Measurements from ENCODE around the gene OXSR1. TPM values are rescaled to one million over a fixed set of nuclear protein-coding genes. Genes with fewer than 3 reads are reported as not detected.

The OXSR1 gene
- total RNA-seq, 2 donors from 2014 or later: 16.1 to 23.7 TPM

GRCh38 chr3:38128303-38128655 lies 37.1 kb upstream of the OXSR1 start:
- DNase-seq: no peak
- intact Hi-C loops (cut with DNase I): no loop called here
- peaks cover 19 to 46% of the 10 kb centered on the region in 2 donors for H3K36me3 ChIP-seq (replicated peaks in 1 of 2; ENCODE audit: insufficient read depth in 1 of 2, low read depth in 2 of 2)

DNA sequence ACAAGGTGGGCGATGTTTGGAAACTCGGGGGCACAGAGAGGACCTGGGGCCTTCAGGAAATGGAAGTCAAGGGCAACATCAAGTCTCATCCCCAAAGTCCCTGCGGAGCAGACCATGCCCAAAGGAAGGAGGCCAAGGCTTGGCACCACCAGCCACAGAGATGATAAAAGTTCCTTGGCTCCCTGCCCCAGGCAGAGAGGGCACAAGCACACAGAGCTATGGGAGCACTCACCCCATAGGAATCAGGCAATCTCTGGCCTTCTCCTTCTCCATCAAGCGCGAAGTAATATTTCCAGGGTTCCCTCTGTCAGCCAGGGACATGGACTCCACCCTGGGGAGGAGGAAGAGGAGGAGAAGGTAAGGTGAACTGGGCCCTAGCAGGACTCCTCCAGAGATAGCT lies 36.3 kb upstream of the OXSR1 start:
- TF ChIP-seq CTCF (IDR thresholded peaks at IDR 0.05): no peak
- TF ChIP-seq POLR2A (IDR thresholded peaks at IDR 0.05): no peak
- H3K4me3 ChIP-seq: no peak overlapping the region
- no peak for ATAC-seq
- peak in 1 of 4 donors; percentile 11 for DNase-seq
- peaks cover 19 to 45% of the 10 kb centered on the region in 2 donors for H3K36me3 ChIP-seq (replicated peaks in 1 of 2; ENCODE audit: insufficient read depth in 1 of 2, low read depth in 2 of 2)
- WGBS, 2 donors: 78 to 97% methylated on average over 5 of the region's 5 CpGs
- peaks cover 43% of the 10 kb centered on the region for H3K4me1 ChIP-seq
- no peaks in the 10 kb centered on the region for H3K9me3 ChIP-seq
- H3K27ac ChIP-seq: no peak overlapping the region
- intact Hi-C loops (cut with DNase I): no loop called here
- H3K27me3 ChIP-seq: no peaks in the 10 kb centered on the region

More at GRCh38 chr3:38128303-38128655, 37.1 kb upstream of the OXSR1 start:
- Histone ChIP-seq H3K27me3 (no peaks in the 10 kb centered on the region), H3K4me3 (no peak overlapping the region), H3K27ac (no peak overlapping the region), H3K9me3 (no peaks in the 10 kb centered on the region), H3K4me1 (peaks cover 36% of the 10 kb centered on the region)
- no peak for ATAC-seq
- TF ChIP-seq CTCF (IDR thresholded peaks at IDR 0.05): no peak
- no peak for TF ChIP-seq POLR2A (IDR thresholded peaks at IDR 0.05)
- WGBS, 2 donors: 100% methylated on average over 1 of the region's 1 CpG

GRCh38 chr3:38130631-38131065 lies 34.7 kb upstream of the OXSR1 start:
- no peak overlapping the region for H3K27ac ChIP-seq
- no peaks in the 10 kb centered on the region for H3K27me3 ChIP-seq
- no peaks in the 10 kb centered on the region for H3K9me3 ChIP-seq
- H3K36me3 ChIP-seq (replicated peaks in 1 of 2; ENCODE audit: insufficient read depth in 1 of 2, low read depth in 2 of 2): peaks cover 18 to 37% of the 10 kb centered on the region in 2 donors
- 68 to 69% methylated on average over 3 of the region's 3 CpGs for WGBS, 2 donors
- TF ChIP-seq CTCF (IDR thresholded peaks at IDR 0.05) (no peak), POLR2A (IDR thresholded peaks at IDR 0.05) (no peak)
- H3K4me1 ChIP-seq: peaks cover 59% of the 10 kb centered on the region
- H3K4me3 ChIP-seq: no peak overlapping the region
- no peak for ATAC-seq
- no peak for DNase-seq
- intact Hi-C loops (cut with DNase I): no loop called here

- DNase-seq (peak in 2 of 4 donors; percentile 14 to 43), ATAC-seq (no peak)
- H3K9me3 ChIP-seq: no peaks in the 10 kb centered on the region
- TF ChIP-seq POLR2A (IDR thresholded peaks at IDR 0.05): no peak
- TF ChIP-seq CTCF (IDR thresholded peaks at IDR 0.05): peak in 2 of 7 experiments; percentile 8 to 20
- WGBS, 2 donors: 79% methylated on average over 4 to 6 of the region's 6 CpGs
- intact Hi-C loops (cut with DNase I): no loop called here
- H3K27ac ChIP-seq: peak overlapping the region in 3 of 4 donors; percentile 85 to 92 (median 87)
- H3K4me3 ChIP-seq: no peak overlapping the region
- peaks cover 14 to 26% of the 10 kb centered on the region in 2 donors for H3K36me3 ChIP-seq (replicated peaks in 1 of 2; ENCODE audit: insufficient read depth in 1 of 2, low read depth in 2 of 2)
- peaks cover 63% of the 10 kb centered on the region for H3K4me1 ChIP-seq
- H3K27me3 ChIP-seq: no peaks in the 10 kb centered on the region
Observed at GRCh38 chr3:38131621-38132369, 33.5 kb upstream of the OXSR1 start.

DNA sequence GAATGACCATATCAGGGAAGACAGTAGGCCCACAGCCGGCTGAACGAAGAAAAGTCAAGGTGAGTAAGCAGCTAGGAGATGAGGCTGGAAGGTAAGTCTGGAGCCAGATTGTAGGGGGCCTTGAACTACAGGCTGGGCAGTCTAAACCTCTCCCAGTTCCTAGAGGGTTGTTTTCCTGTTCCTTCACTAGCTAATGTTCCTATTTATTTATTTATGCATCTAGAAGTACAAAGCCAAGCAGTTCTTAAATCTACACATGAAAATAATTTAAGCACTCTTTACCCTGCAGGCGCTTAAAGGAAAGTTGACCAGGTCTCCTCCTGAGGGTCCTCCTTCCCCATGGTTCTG lies 32.2 kb upstream of the OXSR1 start:
- no peak for TF ChIP-seq CTCF (IDR thresholded peaks at IDR 0.05)
- no peak for TF ChIP-seq POLR2A (IDR thresholded peaks at IDR 0.05)
- H3K4me3 ChIP-seq: no peak overlapping the region
- ATAC-seq (no peak), DNase-seq (no peak)
- no peaks in the 10 kb centered on the region for H3K27me3 ChIP-seq
- H3K9me3 ChIP-seq: no peaks in the 10 kb centered on the region
- peaks cover 70% of the 10 kb centered on the region for H3K4me1 ChIP-seq
- peak overlapping the region; percentile 64 to 92 (median 86) for H3K27ac ChIP-seq
- 40 to 51% methylated on average over 3 of the region's 3 CpGs for WGBS, 2 donors
- H3K36me3 ChIP-seq (replicated peaks in 1 of 2; ENCODE audit: insufficient read depth in 1 of 2, low read depth in 2 of 2): peaks cover 13 to 14% of the 10 kb centered on the region in 2 donors
- intact Hi-C loops (cut with DNase I): no loop called here

Measured in body of pancreas (tissue), 4 donors.